T-helper 1 cell treated with Interleukin-12 subunit alpha and Interleukin-12 subunit beta and Interleukin-4 antibody, amounts not matched to agents 30 ng/mL and 1 ng/mL, for 36 hours (primary cell): ENCODE data around the gene LCNL1. TPM values are rescaled to one million over a fixed set of nuclear protein-coding genes. Genes with fewer than 3 reads are reported as not detected.

Experiments
- intact Hi-C: fragments of 100-400 bp; cut with micrococcal nuclease; formaldehyde crosslinking; loops from one replicate; pipeline ENCODE4 v1.15.1; 2024
- total RNA-seq: library from RNA; stranded (reverse); gene quantifications from 2 replicates; pipeline ENCODE4 v1.2.3, GENCODE V29; 2022

The LCNL1 gene
- total RNA-seq, 1 donor from 2014 or later, result not detected

DNA sequence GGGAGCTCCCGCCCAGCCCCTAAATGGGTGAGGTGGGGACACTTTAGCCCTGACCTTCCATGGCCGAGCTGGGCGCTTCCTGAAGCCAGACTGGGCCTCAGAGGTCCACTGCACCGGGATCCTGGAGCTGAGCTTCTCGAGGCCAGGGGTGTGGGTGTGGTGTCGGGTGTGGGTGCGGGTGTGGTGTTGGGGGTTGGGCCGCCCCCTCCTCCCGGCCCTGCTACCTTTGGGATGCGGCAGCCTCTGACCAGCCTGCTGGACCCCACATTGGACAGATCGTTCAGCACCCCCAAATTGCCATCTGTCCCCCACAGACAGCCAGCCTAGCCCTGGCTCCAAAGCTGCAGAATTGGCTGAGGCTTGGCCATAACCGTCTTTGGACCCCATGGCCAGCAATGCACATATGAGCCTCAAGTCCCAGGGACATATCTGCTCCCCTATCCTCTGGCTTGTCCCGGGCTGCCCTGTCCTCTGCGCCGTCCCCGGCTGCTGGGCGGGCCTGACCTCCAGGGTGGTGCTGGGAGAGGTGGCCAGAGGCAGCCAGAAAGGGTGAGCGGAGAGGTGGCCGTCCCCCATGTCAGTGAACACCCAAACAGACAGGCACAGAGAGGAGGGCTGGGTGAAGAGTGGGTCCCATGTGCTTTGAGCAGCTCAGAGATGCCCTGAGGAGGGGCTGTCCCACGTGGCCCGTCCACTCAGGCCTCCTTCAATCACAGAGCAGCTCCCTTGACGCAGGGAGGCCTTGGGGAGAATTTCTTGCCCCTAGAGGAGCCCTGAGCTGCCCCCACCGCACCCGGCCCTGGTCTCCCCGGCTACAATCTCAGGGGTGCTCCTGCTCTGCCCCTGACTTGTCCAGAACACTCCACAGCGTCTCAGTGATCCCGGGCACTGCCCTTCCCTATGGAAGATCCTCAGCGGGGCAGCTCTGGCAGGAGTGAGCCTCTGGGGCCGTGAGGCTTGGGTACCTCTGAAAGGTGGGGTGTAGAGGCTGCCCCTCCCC is 8.9 kb upstream of the LCNL1 start:
- intact Hi-C loops, result no loop called here

DNA sequence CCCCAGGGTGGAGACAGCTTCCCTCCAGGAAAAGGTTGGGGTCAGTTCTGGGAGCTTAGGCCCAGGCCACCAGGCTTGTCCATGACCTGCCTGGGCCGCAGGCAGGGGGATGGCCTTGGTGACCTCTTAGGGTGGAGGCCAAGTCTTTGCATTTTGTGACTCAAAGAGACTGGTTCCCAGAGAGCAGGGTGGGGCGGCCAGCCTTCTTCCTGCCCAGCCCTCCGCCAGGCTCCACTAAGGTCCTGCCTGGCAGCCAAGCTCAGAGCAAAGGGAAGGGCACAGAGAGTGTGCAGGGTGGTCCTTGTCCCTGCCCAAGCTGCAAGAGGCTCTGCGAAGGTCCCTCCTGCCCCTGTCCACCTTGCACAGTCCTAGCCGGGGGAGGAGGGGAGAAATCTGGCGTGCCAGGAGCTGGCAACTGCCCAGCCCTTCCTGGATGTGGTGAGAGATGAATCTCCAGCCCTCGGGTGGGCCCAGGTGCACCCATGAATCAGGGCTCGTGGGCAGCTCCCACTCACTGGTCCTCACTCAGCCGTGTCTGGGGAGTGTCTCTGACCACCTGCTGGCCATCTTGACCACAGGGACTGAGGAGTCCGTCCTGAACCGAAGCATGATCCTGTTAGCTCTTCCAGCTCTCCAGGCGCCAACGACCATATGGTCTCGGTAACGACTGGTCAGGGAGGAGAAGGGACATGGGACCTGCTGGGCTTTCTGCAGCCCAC is 7.8 kb upstream of the LCNL1 start:
- intact Hi-C loops, result no loop called here

DNA sequence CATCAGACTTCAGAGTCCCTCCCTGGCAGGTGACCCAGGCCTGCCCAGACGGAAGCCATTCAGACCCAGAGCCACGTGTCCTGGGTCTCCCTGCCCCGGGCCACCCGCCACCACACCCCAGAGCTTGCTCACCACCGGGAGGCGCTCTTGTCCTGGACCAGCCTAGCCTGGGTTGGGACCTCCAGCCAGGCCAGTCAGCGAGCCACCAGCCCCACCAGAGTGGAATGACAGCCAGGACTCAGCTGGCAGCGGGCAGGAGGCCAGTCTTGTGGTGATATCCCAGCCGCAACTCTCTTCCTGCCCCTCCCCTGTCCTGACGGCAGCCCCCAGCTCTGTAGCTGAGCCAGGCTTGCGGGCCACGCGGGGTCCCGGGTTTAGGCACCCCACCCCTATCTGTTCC is 7.1 kb upstream of the LCNL1 start:
- intact Hi-C loops, result no loop called here

DNA sequence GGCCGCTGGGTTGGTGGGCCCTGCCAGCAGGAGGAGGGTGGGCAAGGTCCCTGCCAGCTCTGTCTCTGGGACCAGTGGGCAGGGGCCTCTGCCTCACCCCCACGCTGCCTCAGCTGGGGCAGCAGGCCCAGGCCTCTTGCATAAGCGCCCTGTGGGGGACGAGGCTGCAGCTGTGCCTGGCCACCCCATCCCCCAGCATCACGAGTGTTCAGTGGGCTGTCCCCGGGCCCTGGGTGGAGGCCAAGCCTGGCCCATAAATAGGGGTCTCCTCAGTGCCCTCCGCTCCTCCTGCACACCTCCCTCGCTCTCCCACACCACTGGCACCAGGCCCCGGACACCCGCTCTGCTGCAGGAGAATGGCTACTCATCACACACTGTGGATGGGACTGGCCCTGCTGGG is 5.6 kb upstream of the LCNL1 start, which contains the start of gene PTGDS:
PTGDS (plus strand) TSS at position 282 of the 400 bp plus-strand sequence; CDS start at position 357, 75 bp downstream.
- intact Hi-C loops, result no loop called here

DNA sequence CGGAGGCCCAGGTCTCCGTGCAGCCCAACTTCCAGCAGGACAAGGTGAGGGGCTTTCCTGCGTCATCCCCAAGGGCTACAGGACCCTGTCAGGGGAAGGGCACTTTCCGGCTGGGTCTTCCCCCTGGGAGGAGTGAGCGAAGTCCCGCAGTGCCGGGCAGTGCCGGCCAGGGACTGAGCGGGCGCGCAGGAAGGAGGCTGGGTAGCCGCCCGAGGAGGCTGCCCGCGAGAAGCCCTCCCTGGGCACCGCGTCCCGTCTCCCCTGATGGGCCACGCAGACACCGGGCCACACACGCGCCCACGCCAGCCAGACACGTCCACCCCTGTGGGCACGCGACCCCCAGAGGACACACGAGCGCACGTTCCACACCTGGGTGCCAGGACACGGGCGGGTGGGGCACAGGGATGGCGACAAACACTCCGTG is 5.1 kb upstream of the LCNL1 start:
- intact Hi-C loops, result loop anchor here (1.0 kb wide), 7 partner anchors 15 to 186 kb away; partner anchors contain the start of genes FBXW5, PAXX and TMEM141

DNA sequence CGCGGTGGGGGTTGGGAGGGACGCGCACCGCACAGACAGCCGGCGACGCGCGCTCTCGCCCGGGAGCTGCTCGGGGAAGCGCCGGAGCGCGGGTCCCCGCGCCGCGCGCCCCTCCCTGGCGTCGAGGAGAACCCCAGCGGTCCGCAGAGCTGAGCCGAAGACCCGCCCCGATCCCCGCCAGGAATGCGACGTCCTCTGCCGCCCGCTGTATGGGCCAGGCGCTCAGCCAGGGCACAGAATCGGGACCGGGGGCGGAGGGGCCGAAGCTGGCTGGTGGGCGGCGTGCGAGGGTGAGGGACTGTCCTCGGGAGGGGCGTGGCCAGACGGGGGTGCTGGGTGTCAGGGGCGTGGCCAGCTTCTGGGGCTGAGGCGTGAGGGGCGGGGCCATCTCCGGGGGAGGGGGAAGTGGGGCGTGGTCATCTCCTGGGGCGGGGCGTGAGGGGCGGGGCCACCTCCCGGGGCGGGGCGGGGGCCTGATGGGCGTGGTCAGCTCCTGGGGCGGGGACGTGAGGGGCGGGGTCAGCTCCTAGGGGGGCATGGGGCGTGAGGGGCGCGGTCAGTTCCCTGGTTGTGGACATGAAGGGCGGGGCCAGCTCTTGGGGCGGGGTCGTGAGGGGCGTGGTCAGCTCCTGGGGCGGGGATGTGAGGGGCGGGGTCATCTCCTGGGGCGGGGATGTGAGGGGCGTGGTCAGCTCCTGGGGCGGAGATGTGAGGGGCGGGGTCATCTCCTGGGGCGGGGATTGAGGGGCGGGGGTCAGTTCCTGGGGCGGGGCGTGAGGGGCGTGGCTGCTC is 4.5 kb upstream of the LCNL1 start:
- intact Hi-C loops, result loop anchor here (1.0 kb wide), 7 partner anchors 14 to 187 kb away; partner anchors contain the start of genes FBXW5, PAXX and TMEM141

DNA sequence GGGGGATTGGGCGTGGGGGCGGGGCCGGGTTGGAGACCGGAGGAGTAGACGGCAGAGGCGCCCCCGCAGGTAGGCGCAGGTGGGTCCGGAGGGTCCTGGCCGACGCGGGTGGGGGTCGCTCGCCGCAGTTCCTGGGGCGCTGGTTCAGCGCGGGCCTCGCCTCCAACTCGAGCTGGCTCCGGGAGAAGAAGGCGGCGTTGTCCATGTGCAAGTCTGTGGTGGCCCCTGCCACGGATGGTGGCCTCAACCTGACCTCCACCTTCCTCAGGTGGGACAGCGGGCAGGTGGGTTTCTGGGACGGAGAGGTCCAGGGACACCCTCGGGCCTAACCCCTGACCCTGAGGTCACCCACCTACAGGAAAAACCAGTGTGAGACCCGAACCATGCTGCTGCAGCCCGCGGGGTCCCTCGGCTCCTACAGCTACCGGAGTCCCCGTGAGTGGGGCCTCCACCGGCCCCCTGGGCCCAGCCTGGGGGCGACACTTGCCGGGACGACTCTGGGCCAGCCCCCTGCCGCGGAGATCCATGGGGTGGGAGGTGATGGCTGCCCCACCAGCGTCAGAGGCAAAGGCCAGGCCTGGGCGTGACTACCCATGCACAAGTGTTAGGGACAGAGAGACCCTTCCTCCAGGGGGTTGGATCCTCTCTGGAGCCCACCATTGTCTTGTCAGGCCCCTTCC is 3.8 kb upstream of the LCNL1 start:
- intact Hi-C loops, result loop anchor here (1.0 kb wide), 7 partner anchors 13 to 188 kb away; partner anchors contain the start of genes FBXW5, PAXX and TMEM141

DNA sequence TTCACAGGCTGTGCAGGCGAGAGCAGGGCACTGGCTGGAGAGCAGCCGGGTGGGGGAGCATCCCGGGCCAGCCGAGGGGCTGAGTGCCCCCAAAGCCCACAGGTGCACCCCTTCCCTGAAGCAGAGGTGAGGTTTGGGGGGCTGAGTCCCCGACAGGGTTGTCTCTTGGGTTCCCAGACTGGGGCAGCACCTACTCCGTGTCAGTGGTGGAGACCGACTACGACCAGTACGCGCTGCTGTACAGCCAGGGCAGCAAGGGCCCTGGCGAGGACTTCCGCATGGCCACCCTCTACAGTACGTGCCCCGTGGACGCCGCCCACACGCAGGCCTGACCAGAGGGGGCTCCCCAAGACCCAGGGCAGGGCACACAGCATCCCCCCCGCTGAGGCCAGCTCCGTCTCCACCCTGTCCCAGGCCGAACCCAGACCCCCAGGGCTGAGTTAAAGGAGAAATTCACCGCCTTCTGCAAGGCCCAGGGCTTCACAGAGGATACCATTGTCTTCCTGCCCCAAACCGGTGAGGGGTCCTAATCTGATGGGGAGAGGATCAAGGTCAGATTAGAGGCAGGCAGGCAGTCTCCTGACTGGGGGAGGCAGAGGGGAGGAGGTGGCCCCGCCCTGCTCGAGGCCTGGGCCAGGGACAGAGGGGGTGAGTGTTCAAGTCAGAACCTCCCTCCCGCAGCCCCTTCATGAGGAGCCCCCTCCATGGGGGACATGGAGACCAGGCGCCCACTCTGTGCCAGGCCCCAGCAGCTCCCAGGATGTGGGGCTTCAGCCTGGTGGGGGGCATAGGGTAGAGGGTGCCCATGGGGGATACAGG is 2.8 kb upstream of the LCNL1 start:
- intact Hi-C loops, result no loop called here

DNA sequence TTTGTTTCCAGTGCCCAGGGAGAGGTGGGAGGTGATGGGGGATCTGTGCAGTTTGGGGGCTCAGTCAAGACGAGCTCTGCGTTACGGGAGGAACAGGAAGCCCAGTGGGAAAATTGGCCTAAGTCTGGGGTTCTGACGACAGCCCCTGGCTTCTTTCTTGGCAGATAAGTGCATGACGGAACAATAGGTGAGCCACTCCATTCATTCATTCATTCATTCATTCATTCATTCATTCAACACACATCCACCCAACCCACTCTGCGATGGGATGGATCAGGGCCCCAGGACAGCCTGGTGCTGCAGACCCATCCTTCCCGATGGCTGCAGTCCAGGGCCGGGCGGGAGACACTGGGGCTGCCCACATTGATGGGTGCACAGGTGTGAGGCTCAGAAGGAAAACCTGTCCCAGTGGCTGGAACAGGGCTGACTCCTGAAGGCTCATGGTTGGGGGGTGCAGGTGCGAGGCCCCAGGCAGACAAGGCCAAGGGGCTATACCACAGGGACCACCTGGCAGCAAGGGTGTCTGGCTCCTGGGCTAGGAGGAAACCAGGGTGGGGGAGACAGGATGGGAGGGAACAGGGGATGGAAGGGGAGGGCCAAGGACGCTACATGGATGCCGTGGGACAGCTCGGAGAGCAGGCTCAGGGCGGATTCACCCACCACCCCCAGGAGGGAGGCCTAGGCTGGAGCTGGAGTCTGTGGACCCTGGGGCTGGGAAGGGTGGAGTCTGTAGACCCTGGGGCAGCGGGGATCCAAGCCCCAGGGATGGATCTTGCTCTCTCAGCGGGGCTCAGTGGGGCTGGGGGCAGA is 1.9 kb upstream of the LCNL1 start:
- intact Hi-C loops, result no loop called here

DNA sequence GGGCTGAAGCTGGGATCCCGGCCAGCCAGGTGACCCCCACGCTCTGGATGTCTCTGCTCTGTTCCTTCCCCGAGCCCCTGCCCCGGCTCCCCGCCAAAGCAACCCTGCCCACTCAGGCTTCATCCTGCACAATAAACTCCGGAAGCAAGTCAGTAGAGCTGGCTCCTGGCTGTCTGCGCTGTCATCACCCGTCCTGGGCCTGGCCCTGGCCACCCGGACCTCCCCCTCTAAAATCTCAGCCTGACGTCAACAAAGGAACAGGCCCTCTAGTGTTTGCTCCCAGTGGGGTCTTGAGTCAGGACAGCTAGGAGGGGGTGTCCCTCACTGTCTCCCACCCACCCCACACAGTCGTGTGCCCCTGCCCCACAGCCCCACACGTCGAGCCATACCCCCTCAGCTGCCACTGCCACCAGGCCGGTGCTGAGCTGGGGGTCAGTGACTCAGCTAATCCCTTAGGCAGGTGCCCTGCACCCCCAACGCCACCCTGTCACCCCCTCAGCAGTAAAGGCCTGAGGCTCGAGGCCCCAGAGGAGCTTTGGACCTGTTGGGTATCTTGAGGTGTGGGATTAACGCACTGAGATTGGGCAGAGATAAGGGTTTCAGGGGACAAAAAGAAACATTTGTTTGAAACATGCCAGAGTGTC is 1.1 kb upstream of the LCNL1 start:
- intact Hi-C loops, result no loop called here

DNA sequence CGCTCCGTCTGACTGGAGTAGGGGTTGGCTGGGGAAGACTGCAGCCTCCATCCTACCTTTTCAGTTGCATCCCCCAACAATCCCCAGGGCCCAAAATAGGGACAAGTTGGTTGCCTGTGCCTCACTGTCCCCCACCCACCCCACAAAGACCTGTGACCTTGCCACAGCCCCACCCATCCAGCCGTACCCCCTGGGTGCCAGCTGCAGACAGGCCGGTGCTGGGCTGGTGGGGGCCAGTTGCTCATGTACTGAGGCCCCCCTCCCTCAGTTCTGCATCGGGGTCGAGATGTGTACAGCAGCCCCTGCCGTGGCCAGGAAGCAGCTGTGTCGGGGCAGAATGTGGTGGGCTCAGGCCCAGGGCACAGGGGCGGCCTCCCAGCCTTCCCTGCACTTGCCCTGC is 374 bp downstream of the LCNL1 start:
- intact Hi-C loops, result no loop called here

DNA sequence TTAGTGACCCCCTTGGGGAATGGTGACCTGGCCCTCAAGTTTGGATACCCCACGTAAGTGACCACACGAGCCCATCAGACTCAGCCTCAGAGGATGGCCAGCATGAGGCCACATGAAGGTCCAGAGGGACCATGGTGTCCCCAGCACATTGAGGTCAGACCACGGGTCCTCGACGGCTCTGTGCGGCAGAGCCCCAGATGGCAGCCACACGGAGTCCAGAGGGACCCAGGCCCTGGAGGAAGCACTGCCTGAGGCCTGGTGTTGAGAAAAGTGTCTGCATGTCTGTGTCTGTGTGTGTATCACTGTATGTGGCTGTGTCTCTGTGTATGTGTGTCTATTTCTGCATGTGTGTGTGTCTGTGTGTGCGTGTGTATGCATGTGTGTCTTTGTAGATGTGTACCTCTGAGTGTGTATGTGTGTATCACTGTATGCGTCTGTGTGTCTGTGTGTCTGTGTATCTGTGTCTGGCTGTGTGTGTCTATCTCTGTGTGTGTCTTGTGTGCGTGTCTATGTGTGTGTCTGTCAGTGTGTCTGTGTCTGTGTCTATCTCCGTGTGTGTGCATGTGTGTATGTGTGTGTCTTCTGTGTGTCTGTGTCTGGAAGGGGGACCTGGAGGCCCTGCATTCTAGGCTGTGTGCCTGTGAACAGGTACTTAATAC is 992 bp downstream of the LCNL1 start:
- intact Hi-C loops, result no loop called here

DNA sequence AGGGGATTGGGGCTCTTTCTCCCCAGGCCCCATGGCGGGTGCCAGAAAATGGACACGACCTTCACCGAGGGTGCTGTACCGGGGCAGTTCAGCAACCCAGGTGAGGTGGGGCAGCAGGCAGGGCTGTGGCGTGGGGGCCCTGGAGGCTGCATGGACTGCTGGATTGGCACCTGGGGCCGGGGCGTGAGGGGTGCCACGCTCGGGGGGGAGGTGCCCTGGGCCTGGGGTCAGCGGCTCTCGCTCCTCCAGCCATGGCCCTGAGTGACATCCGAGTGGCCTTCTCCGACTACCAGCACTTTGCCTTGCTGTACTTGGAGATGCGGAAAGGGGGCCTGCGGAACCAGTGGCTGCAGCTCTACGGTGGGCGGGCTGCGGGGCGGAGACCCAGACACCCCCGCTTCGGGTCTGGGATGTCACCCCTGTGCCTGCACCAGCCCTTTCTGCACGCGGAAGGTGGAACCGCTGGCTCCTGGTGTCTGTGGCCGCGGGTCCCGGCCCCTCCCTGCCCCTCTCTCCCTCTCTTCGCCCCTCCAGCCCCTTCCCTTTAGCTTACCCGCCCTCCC is 1.8 kb downstream of the LCNL1 start:
- intact Hi-C loops, result no loop called here

DNA sequence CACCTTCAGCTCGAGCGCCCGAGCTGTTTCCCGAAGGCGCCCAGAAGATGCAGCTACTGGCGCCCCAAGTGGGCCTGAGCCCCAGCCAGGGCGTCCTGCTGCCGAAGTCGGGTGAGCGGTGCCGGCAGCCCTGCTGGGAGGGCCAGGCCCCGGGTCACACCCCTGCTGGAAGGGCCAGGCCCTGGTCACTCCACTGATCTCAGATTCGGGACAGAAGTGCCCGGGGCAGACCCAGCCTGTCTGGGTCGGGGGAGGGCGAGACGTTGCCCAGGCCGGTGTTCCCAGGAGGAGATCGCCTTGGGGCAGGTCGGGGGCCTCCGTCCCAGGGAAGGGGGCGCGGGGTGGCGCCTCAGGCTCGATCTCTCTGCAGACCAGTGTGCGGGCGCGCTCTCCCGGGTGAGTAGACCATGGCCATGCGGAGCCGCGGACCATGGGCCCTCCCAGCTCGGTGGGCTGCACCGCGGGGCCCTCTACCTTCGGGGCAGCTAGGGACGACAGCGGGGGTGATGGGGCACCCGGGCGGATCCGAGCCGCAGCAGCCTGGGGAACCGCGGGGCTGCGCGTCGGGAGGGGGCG is 2.3 kb downstream of the LCNL1 start:
- intact Hi-C loops, result no loop called here

DNA sequence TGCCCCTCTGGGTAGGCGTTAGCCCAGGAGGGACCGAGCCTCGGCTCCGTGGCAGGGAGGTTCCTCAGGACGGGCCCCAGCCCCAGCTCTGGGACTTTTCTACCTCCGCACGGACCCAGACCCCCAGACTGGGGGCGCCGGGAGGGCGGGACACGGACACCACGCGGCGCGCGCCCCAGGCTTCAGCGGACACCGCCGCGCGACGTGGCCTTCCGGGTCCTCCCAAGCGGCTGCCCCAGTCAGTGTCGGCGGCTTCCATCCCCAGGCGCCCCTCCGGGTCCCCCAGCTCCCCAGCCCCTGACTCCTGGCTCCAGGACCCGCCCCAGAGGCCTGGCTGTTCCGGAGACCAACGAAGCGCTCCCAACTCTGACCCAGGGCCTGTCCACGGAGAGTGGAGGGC is 3.1 kb downstream of the LCNL1 start:
- intact Hi-C loops, result no loop called here

DNA sequence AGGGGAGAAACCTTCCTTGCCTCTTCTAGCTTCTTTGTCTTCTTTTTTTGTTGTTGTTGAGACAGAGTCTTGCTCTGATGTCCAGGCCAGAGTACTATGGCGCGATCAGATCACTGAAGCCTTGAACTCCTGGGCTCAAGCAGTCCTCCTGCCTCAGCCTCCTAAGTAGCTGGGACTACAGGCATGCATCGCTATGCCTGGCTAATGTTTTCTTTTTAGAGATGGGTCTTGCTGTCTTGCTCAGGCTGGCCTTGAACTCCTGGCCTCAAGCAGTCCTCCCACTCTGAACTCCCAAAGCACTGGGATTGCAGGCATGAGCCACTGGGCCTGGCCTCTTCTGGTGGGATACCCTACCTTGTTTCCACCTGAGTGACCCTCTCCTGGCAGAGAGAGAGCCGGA is 6.1 kb downstream of the LCNL1 start:
- intact Hi-C loops, result no loop called here
